GM12875 (cell line): ENCODE measurements around the gene B4GALT3.
"Not testable (repeated sequence)": the region's sequence is repeated elsewhere in the genome, so short reads cannot be mapped to it uniquely, and the experiment has no call there.

Source experiments
- H3K4me3 ChIP-seq: one replicate; pipeline ENCODE4 v1.5.1; 2011; ENCODE audit warnings: low read depth, low read length, control low read depth
- CTCF ChIP-seq: IDR thresholded peaks from 2 replicates; pipeline ENCODE4 v1.5.1; 2011; ENCODE audit warnings: low read depth, mild to moderate bottlenecking, control low read depth, inconsistent platforms, low read length, moderate library complexity, borderline replicate concordance; ENCODE audit not compliant: insufficient read depth

B4GALT3 gene

GRCh38 chr1:161177112-161177935, at the start of gene B4GALT3:
B4GALT3 (minus strand) TSS chr1:161177507; CDS start chr1:161176060, 1,447 bp downstream.
- 0 out of 2 replicates have a peak, but pooled peaks have one; percentile 3 for TF ChIP-seq CTCF
- H3K4me3 ChIP-seq, result peak within 1 kb of the TSS; percentile 60

GRCh38 chr1:161226759-161227158, 49.5 kb upstream of the B4GALT3 start:
- peak overlapping the region; percentile 77 for H3K4me3 ChIP-seq
- TF ChIP-seq CTCF, result no peak

GRCh38 chr1:161226320-161226711, 49.0 kb upstream of the B4GALT3 start:
- peak overlapping the region; percentile 77 for H3K4me3 ChIP-seq
- no peak for TF ChIP-seq CTCF

GRCh38 chr1:161225534-161226319, 48.4 kb upstream of the B4GALT3 start, which contains the start of gene TOMM40L:
TOMM40L (plus strand) TSS chr1:161226060; CDS start chr1:161226490, 430 bp downstream.
- peak within 1 kb of the TSS; percentile 77 for H3K4me3 ChIP-seq
- peak; percentile 62 for TF ChIP-seq CTCF

GRCh38 chr1:161225178-161225533, 47.8 kb upstream of the B4GALT3 start:
- H3K4me3 ChIP-seq, result no peak overlapping the region
- no peak for TF ChIP-seq CTCF

GRCh38 chr1:161224695-161225087, 47.4 kb upstream of the B4GALT3 start:
- not testable (repeated sequence) for H3K4me3 ChIP-seq

GRCh38 chr1:161223805-161224694, 46.7 kb upstream of the B4GALT3 start:
- no peak overlapping the region for H3K4me3 ChIP-seq
- TF ChIP-seq CTCF, result no peak
